G401.6 (cell line): Measurements from ENCODE around the gene ZRANB3.
"Not testable (repeated sequence)": the region's sequence is repeated elsewhere in the genome, so short reads cannot be mapped to it uniquely, and the experiment has no call there.

Experiments used
- FAIRE-seq: peaks from 2 replicates; lab custom pipeline; 2012; peaks lifted over from hg19 to GRCh38; lab: Jason Lieb, UNC

ZRANB3 gene

DNA sequence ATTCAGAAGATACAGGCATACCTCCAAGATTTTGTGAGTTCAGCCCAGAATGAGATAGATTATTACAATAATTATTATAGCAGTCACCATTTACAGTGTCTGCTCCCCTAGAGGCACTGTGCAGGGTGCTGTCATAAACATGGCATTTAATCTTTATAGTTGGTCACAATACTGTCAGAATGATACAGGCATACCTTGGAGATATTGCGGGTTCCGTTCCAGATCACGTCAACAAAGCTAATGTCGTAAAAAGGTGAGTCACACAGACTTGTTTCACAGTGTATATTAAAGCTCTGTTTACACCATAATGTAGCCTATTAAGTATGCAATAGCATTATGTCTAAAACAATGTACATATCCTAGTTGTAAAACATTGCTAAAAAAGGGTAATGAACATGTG is 45.6 kb downstream of the ZRANB3 start:
- no peak for FAIRE-seq

DNA sequence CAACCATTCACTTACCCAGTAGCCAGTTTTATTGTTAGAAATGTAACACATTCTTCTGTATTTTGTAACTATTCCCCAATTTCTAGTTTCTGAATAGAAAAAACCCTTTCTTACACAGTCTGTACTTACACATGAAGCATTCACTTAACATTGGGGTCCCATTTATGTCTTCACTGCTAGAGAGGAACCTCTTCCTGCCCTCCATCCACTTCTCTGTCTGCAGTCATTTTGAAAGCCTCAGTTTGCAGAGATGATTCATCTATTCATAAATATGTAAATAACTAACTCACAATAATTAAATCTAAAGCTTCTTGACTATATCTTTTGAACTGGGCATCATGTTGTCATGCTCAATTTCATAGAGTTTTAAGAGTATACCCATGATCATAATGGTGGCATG is 55.9 kb downstream of the ZRANB3 start:
- no peak for FAIRE-seq

DNA sequence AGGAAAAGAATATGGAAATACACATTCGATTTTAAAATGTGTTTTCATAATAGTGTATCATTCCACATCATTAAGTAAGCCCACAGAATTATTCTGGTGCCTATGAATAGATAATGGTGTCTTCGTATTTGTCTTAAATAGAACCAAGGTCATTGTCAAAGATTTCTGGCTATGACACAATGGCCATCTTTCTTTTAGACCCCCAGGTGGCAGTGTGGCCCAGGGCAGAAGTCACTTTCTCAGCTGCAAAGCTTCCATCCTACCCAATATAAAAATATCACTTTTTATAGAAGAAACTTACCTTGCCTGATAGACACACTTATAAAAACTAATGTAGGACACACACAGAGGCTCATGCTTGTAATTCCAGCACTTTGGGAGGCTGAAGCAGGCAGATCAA is 57.5 kb downstream of the ZRANB3 start:
- no peak for FAIRE-seq

- FAIRE-seq: no peak
These were observed 59.9 kb downstream of the ZRANB3 start for GRCh38 chr2:135471106-135471505.

- FAIRE-seq: no peak
These were observed 73.7 kb downstream of the ZRANB3 start for GRCh38 chr2:135457279-135457678.

DNA sequence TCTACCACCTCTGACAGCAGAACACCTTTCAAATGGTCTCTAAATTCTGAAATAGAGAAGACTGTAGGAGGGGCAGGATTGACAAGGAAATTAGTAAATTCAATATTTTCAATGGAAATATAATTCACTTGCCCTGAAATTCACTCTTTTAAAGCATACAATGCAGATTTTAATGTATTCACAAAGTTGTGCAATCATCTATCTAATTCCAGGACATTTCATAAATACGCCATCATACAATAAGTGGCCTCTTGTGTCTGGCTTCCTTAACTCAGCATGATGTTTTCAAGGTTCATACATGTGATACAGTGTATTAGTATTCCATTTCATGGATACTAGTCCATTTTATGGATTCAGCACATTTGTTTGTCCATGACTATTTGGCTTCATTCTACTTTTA is 74.2 kb downstream of the ZRANB3 start:
- FAIRE-seq: no peak

- no peak for FAIRE-seq
These were observed 74.6 kb downstream of the ZRANB3 start for GRCh38 chr2:135456431-135456830.

- no peak for FAIRE-seq
These were observed 76.4 kb downstream of the ZRANB3 start for GRCh38 chr2:135454608-135455007.

GRCh38 chr2:135453027-135453426 is 78.0 kb downstream of the ZRANB3 start:
- FAIRE-seq: not testable (repeated sequence)

GRCh38 chr2:135451966-135452365 is 79.1 kb downstream of the ZRANB3 start:
- no peak for FAIRE-seq

DNA sequence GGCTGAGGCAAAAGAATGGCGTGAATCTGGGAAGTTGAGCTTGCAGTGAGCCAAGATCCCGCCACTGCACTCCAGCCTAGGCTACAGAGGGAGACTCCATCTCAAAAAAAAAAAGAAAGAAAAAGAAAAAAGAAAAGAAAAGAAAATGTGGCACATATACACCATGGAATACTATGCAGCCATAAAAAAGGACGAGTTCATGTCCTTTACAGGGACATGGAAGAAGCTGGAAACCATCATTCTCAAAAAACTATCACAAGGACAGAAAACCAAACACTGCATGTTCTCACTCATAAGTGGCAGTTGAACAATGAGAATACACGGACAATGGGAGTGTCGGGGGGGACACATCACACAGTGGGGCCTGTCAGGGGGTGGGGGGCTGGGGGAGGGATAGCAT is 88.0 kb downstream of the ZRANB3 start:
- FAIRE-seq: not testable (repeated sequence)

- not testable (repeated sequence) for FAIRE-seq
These were observed 95.9 kb downstream of the ZRANB3 start for GRCh38 chr2:135435155-135435554.

DNA sequence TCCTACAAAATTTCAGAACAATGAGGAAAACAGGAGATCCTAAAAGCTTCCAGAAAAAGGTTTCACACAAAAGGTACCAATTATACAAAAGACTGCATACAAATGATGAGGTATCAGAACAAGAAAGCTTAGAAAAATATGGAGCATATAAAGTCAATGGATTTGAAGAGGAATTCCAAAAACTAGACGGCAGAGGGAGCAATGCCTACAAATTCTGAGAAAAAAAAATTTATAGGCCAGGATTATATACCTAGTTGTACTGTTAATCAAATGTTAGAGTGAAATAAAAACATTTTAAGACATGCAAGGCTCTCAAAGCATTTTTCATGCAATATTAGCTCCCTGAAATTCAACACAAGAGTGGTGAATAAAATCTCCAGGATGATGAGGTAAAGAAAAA is 106.2 kb downstream of the ZRANB3 start:
- FAIRE-seq: no peak

DNA sequence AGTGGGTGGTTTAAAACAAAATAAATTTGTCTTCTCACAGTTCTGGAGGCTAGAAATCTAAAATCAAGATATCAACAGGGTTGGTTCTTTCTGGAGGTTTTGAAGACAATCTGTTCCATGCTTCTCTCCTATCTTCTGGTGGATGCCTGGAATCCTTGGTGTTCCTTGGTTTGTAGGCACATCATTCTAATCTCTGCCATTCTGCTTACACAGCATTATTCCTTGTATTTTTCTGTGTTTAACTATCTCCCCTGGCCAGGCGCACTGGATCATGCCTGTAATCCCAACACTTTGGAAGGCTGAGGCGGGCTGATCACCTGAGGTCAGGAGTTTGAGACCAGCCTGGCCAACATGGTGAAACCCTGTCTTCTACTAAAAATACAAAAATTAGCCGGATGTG is 108.1 kb downstream of the ZRANB3 start:
- no peak for FAIRE-seq

GRCh38 chr2:135411646-135412045 is 119.4 kb downstream of the ZRANB3 start:
- no peak for FAIRE-seq

- FAIRE-seq: no peak
These were observed 121.6 kb downstream of the ZRANB3 start for GRCh38 chr2:135409436-135409835.

DNA sequence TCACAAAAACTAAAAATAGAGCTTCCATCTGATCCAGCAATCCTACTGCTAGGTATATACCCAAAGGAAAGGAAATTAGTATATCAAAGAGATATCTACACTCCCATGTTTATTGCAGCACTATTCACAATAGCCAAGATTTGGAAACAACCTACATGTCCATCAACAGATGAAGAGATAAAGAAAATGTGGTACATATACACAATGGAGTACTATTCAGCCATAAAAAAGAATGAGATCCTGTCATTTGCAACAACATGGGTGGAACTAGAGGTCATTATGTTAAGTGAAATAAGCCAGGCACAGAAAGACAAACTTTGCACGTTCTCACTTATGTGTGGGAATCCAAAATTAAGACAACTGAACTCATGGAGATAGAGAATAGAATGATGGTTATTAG is 134.8 kb downstream of the ZRANB3 start:
- not testable (repeated sequence) for FAIRE-seq

DNA sequence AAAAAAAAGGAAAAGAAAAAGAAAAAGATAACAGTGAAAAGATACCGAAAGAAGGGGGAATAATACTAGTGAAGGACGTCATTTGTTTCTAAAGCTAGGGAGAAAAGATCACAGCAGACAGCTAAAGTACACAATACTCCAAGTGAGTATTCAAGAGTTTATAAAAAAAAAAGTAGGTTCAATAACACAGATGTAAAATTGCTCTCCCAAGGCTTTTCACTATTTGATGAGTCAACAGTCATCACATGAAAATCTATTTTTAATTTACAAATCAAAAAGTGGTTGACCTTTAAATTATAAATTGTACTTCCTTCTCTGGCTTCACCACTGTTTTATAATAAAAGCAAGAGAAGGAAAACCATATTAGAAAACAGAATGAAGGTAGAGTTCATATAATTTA is 144.0 kb downstream of the ZRANB3 start:
- no peak for FAIRE-seq

- FAIRE-seq: no peak
These were observed 152.4 kb downstream of the ZRANB3 start for GRCh38 chr2:135378591-135378990.

DNA sequence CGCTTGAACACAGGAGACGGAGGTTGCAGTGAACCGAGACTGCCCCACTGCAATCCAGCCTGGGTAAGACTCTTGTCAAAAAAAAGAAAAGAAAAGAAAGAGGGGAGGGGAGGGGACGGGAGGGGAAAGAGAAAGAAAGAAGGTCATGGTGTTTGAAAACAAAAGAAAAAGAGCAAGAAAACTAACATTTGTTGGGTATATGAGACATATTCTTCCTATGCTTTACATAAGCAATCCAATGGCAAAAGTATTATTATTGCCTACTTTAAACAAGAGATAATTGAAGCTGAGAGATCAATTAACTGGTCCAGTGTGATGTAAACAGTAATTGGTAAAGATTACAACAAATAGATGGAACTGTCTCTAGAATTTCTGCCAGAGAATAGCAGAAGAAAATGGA is 157.3 kb downstream of the ZRANB3 start:
- FAIRE-seq: no peak

GRCh38 chr2:135349941-135350340 is 181.1 kb downstream of the ZRANB3 start:
- FAIRE-seq: no peak

GRCh38 chr2:135348096-135348704 is 182.8 kb downstream of the ZRANB3 start:
- not testable (repeated sequence) for FAIRE-seq

- no peak for FAIRE-seq
These were observed 193.9 kb downstream of the ZRANB3 start for GRCh38 chr2:135337071-135337470.

GRCh38 chr2:135335256-135335655 is 195.8 kb downstream of the ZRANB3 start:
- FAIRE-seq: no peak

- no peak for FAIRE-seq
These were observed 203.9 kb downstream of the ZRANB3 start for GRCh38 chr2:135327146-135327545.
